Measurements from ENCODE around the gene KIR3DL1. TPM values are rescaled to one million over a fixed set of nuclear protein-coding genes. Genes with fewer than 3 reads are reported as not detected.

Gene KIR3DL1
- total RNA-seq: not detected in 2 replicates

DNA sequence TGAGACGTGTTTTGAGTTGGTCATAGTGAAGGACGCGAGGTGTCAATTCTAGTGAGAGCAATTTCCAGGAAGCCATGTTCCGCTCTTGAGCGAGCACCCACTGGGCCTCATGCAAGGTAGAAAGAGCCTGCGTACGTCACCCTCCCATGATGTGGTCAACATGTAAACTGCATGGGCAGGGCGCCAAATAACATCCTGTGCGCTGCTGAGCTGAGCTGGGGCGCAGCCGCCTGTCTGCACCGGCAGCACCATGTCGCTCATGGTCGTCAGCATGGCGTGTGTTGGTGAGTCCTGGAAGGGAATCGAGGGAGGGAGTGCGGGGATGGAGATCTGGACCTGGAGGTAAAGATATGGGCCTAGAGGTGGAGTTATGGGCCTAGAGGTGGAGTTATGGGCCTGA, at the start of gene KIR3DL1:
Gene KIR3DL1 (plus strand): TSS at position 218 of the 400 bp plus-strand sequence.

DNA sequence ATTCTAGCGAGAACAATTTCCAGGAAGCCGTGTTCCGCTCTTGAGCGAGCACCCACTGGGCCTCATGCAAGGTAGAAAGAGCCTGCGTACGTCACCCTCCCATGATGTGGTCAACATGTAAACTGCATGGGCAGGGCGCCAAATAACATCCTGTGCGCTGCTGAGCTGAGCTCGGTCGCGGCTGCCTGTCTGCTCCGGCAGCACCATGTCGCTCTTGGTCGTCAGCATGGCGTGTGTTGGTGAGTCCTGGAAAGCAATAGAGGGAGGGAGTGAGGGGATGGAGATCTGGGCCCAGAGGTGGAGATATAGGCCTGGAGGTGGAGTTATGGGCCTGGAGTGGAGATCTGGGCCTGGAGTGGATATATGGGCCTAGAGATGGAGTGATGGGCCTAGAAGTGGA, 46.6 kb upstream of the KIR3DL1 start, which contains the start of gene KIR2DL1:
Gene KIR2DL1 (plus strand): TSS at position 148 of the 400 bp plus-strand sequence. CDS start 58 bp downstream, at position 206.

DNA sequence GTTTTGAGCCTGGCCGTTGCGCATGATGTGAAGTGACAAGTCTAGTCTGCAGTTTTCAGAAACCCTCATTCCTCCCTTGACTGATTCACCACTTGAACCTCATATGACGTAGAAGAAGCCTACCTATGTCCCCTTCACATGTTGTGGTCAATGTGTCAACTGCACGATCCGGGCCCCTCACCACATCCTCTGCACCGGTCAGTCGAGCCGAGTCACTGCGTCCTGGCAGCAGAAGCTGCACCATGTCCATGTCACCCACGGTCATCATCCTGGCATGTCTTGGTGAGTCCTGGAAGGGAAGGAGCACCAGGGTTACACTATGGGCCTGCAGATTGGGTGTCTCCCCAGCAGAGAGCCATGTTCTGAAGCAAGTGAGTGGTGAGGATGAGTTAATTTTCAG, 12.9 kb upstream of the KIR3DL1 start, which contains the start of gene KIR2DL4:
Gene KIR2DL4 (plus strand): TSS at position 201 of the 400 bp plus-strand sequence. CDS start 42 bp downstream, at position 243.

GRCh38 chr19:54832496-54832895, 16.2 kb downstream of the KIR3DL1 start, which contains the start of gene KIR2DS4:
Gene KIR2DS4, plus strand, starts transcription at chr19:54832676.

GRCh38 chr19:54850061-54850640, 33.9 kb downstream of the KIR3DL1 start, which contains the start of gene KIR3DL2:
Gene KIR3DL2, plus strand, starts transcription at chr19:54850443. Its CDS starts 33 bp downstream, at chr19:54850476.

DNA sequence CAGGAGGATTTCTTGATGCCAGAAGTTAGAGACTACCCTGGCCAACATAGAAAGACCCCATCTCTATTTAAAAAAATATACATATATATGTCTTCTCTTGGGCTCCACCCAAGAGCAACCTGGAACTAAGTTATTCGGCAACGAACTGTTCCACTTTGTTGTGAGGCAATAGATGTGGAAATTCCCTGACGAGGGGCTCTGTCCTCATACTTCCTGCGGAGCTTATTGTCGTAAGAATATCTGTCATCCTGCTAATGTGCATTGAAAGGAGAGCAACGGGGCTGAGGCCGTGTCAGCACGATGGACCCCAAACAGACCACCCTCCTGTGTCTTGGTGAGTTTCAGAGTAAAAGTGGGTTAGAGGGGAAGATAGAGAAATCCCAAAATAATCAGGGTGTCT, 57.7 kb downstream of the KIR3DL1 start, which contains the start of gene FCAR:
Gene FCAR (plus strand): TSS at position 246 of the 400 bp plus-strand sequence. CDS start 55 bp downstream, at position 301.

Small RNAs within 50 kb of the gene (small RNA-seq; reads per million reads assigned to genes)
- gene KIR3DP1 (not detected), gene RNU6-222P (0.66 reads per million, percentile 6 among the genes with 10 or more reads in this experiment)

Other genes starting within 250 kb of the KIR3DL1 start
- not detected in 2 replicates for gene LILRA2, start 242.7 kb upstream of the KIR3DL1 start, total RNA-seq
- not detected in 2 replicates for gene LILRA1, start 222.8 kb upstream of the KIR3DL1 start, total RNA-seq
- not detected in 2 replicates for gene LILRB1, start 186.0 kb upstream of the KIR3DL1 start, total RNA-seq
- not detected in 2 replicates for gene LILRB4, start 153.5 kb upstream of the KIR3DL1 start, total RNA-seq
- gene KIR3DL3, start 92.0 kb upstream of the KIR3DL1 start, total RNA-seq: not detected in 2 replicates
- gene KIR2DL3, start 78.0 kb upstream of the KIR3DL1 start, total RNA-seq: not detected in 2 replicates
- not detected in 2 replicates for gene KIR2DL1, start 46.7 kb upstream of the KIR3DL1 start, total RNA-seq
- gene KIR2DL4, start 12.9 kb upstream of the KIR3DL1 start, total RNA-seq: not detected in 2 replicates
- gene KIR2DS4, start 16.2 kb downstream of the KIR3DL1 start, total RNA-seq: not detected in 2 replicates
- not detected in 2 replicates for gene KIR3DL2, start 34.0 kb downstream of the KIR3DL1 start, total RNA-seq
- gene FCAR, start 57.8 kb downstream of the KIR3DL1 start, total RNA-seq: not detected in 2 replicates
- not detected in 2 replicates for gene NCR1, start 89.7 kb downstream of the KIR3DL1 start, total RNA-seq
- not detected in 2 replicates for gene NLRP7, start 131.1 kb downstream of the KIR3DL1 start, total RNA-seq
- under 0.01 TPM in 1 of 2 replicates, not detected in the other for gene NLRP2, start 149.9 kb downstream of the KIR3DL1 start, total RNA-seq
- gene GP6, start 221.8 kb downstream of the KIR3DL1 start, total RNA-seq: not detected in 2 replicates
- gene RDH13, start 246.7 kb downstream of the KIR3DL1 start, total RNA-seq: 8.4 and 12.6 TPM in 2 replicates